IMR-90 (cell line): Measurements from ENCODE around the gene CXCR2. TPM values are rescaled to one million over a fixed set of nuclear protein-coding genes. Genes with fewer than 3 reads are reported as not detected.

Experiments used
- ATAC-seq: fragments of 200-7000 bp; cut with Tn5 transposase; 2 replicates; pipeline ENCODE4 v1.9.1; 2020; ENCODE audit warnings: low read depth, mild to moderate bottlenecking, moderate library complexity
- BruUV-seq: library from RNA; stranded (reverse); fragments of 400-500 nt; replicated peaks from 2 replicates; lab custom pipeline; 2021; lab: Mats Ljungman, UMichigan
- CTCF ChIA-PET: fragments of 300-600 bp; formaldehyde crosslinking; extraction: SDS; loops from one replicate; lab custom pipeline; 2021; ENCODE audit warnings: antibody characterized with exemption; lab: Yijun Ruan, JAX
- POLR2A ChIA-PET: fragments of 300-600 bp; sonication (Branson Sonifier 250); formaldehyde crosslinking; loops from one replicate; lab custom pipeline; 2022; ENCODE audit warnings: antibody characterized with exemption; ENCODE audit not compliant: unreplicated experiment; lab: Charles Lee
- DNase-seq: peaks from one replicate; pipeline ENCODE4 v3.0.0; 2013
- H2AFZ ChIP-seq: replicated peaks from 2 replicates; pipeline ENCODE3; 2013; ENCODE audit warnings: low read length, mild to moderate bottlenecking; ENCODE audit not compliant: poor library complexity
- H2AK5ac ChIP-seq: 2 replicates; pipeline ENCODE4 v1.6.1; 2013; ENCODE audit warnings: low read depth, low read length, inconsistent platforms
- H2AK9ac ChIP-seq: replicated peaks from 2 replicates; pipeline ENCODE3; 2013; ENCODE audit warnings: mild to moderate bottlenecking, low read depth, low read length, moderate library complexity; ENCODE audit not compliant: poor library complexity
- H2BK120ac ChIP-seq: 2 replicates; pipeline ENCODE4 v1.6.1; 2013; ENCODE audit warnings: low read depth, low read length, inconsistent platforms
- H2BK15ac ChIP-seq: 3 replicates; pipeline ENCODE4 v1.6.1; 2013; ENCODE audit warnings: low read depth, low read length, inconsistent platforms
- H2BK20ac ChIP-seq: 2 replicates; pipeline ENCODE4 v1.6.1; 2013; ENCODE audit warnings: low read depth, mild to moderate bottlenecking, inconsistent platforms, low read length, moderate library complexity
- H2BK5ac ChIP-seq: 2 replicates; pipeline ENCODE4 v1.6.1; 2013; ENCODE audit warnings: mild to moderate bottlenecking, low read depth, low read length, inconsistent platforms; ENCODE audit not compliant: poor library complexity, severe bottlenecking
- H3K14ac ChIP-seq: replicated peaks from 2 replicates; pipeline ENCODE4 v1.6.1; 2013; ENCODE audit warnings: low read depth, low read length, inconsistent platforms
- H3K18ac ChIP-seq: 2 replicates; pipeline ENCODE4 v1.6.1; 2013; ENCODE audit warnings: low read depth, low read length, control low read depth
- H3K23ac ChIP-seq: 2 replicates; pipeline ENCODE4 v1.6.1; 2013; ENCODE audit warnings: low read depth, low read length, inconsistent platforms
- H3K27ac ChIP-seq: 2 replicates; pipeline ENCODE4 v1.5.1; 2013; ENCODE audit warnings: mild to moderate bottlenecking, control low read depth, low read length; ENCODE audit not compliant: insufficient read depth
- H3K27me3 ChIP-seq: 2 replicates; pipeline ENCODE4 v1.6.1; 2013; ENCODE audit warnings: low read length; ENCODE audit not compliant: control insufficient read depth, insufficient read depth
- H3K36me3 ChIP-seq: 2 replicates; pipeline ENCODE4 v1.6.1; 2013; ENCODE audit warnings: low read length, mixed read lengths; ENCODE audit not compliant: control insufficient read depth, insufficient read depth
- H3K4ac ChIP-seq: 2 replicates; pipeline ENCODE4 v1.6.1; 2013; ENCODE audit warnings: low read depth, low read length, inconsistent platforms
- H3K4me1 ChIP-seq: 2 replicates; pipeline ENCODE4 v1.6.1; 2013; ENCODE audit warnings: low read length, mixed read lengths; ENCODE audit not compliant: control insufficient read depth, insufficient read depth
- H3K4me2 ChIP-seq: 2 replicates; pipeline ENCODE4 v1.6.1; 2013; ENCODE audit warnings: low read depth, mild to moderate bottlenecking, control low read depth, low read length, moderate library complexity
- H3K4me3 ChIP-seq: 2 replicates; pipeline ENCODE4 v1.5.1; 2013; ENCODE audit warnings: low read depth, mild to moderate bottlenecking, control low read depth, low read length, moderate library complexity; ENCODE audit not compliant: insufficient read depth
- H3K56ac ChIP-seq: 2 replicates; pipeline ENCODE4 v1.6.1; 2013; ENCODE audit warnings: low read length, inconsistent platforms; ENCODE audit not compliant: insufficient read depth; ENCODE audit errors: extremely low read depth
- H3K79me1 ChIP-seq, 2 experiments: 2 replicates each; pipeline ENCODE4 v1.6.1; 2013; ENCODE audit warnings: low read length in 2 of 2, inconsistent platforms in 1 of 2, low read depth in 1 of 2
- H3K9ac ChIP-seq: 2 replicates; pipeline ENCODE4 v1.6.1; 2013; ENCODE audit warnings: low read depth, low read length, control low read depth
- H3K9me1 ChIP-seq: 2 replicates; pipeline ENCODE4 v1.6.1; 2013; ENCODE audit warnings: low read length, inconsistent platforms; ENCODE audit not compliant: insufficient read depth
- H3K9me3 ChIP-seq: 2 replicates; pipeline ENCODE4 v1.6.1; 2013; ENCODE audit warnings: low read length; ENCODE audit not compliant: control insufficient read depth, insufficient read depth
- H4K20me1 ChIP-seq: 2 replicates; pipeline ENCODE4 v1.6.1; 2013; ENCODE audit warnings: low read length, inconsistent platforms; ENCODE audit not compliant: insufficient read depth
- H4K5ac ChIP-seq: 2 replicates; pipeline ENCODE4 v1.6.1; 2013; ENCODE audit warnings: mild to moderate bottlenecking, low read depth, low read length, control low read depth
- H4K8ac ChIP-seq, 2 experiments: 2 replicates each; pipeline ENCODE4 v1.6.1; 2013; ENCODE audit warnings: low read depth in 2 of 2, low read length in 2 of 2, control low read depth in 1 of 2, inconsistent platforms in 1 of 2
- H4K91ac ChIP-seq: 2 replicates; pipeline ENCODE4 v1.6.1; 2013; ENCODE audit warnings: low read depth, low read length, inconsistent platforms; ENCODE audit not compliant: insufficient read depth
- BHLHE40 ChIP-seq: fragments of 150-350 bp; IDR thresholded peaks from 2 replicates; pipeline ENCODE4 v1.6.1; 2016; ENCODE audit warnings: mild to moderate bottlenecking, low read depth, low read length
- WGBS, 2 experiments: methylation state at CpG; one replicate each; pipeline versions ENCODE4 v1.1.5 to v1.1.7; 2013; ENCODE audit warnings: missing lambda C conversion rate in 2 of 2; ENCODE audit not compliant: insufficient read length in 1 of 2; ENCODE audit errors: extremely low coverage in 2 of 2; 5-methylcytosine and 5-hydroxymethylcytosine counted together
- dilution Hi-C: fragments of 300-500 bp; cut with HindIII; formaldehyde crosslinking; loops from one replicate; pipeline ENCODE4 v1.14.3; 2018; ENCODE audit warnings: low sequenced_read_pairs; ENCODE audit not compliant: unreplicated experiment
- in situ Hi-C: fragments of 300-500 bp; cut with MboI; formaldehyde crosslinking; loops from 3 replicates; pipeline ENCODE4 v1.14.3; 2019; ENCODE audit warnings: low sequenced_read_pairs, inconsistent platforms, mixed read lengths
- intact Hi-C: fragments of 100-400 bp; cut with micrococcal nuclease; formaldehyde crosslinking; loops from 2 replicates; pipeline ENCODE4 v1.10.0; 2022
- polyA plus RNA-seq, 3 experiments: library from polyadenylated mRNA; depleted of rRNA; stranded (reverse); fragments of >200 nt; gene quantifications; 2 replicates each; pipeline ENCODE4 v1.2.3, GENCODE V29; 2012; ENCODE audit warnings: low replicate concordance in 1 of 3
- total RNA-seq: library from RNA; depleted of rRNA; stranded (reverse); fragments of >200 nt; gene quantifications from 2 replicates; pipeline ENCODE4 v1.2.3, GENCODE V29; 2012

The CXCR2 gene
- total and polyA plus RNA-seq, 2 of the 4 experiments (the other 2 are of a cell fraction), result not detected

DNA sequence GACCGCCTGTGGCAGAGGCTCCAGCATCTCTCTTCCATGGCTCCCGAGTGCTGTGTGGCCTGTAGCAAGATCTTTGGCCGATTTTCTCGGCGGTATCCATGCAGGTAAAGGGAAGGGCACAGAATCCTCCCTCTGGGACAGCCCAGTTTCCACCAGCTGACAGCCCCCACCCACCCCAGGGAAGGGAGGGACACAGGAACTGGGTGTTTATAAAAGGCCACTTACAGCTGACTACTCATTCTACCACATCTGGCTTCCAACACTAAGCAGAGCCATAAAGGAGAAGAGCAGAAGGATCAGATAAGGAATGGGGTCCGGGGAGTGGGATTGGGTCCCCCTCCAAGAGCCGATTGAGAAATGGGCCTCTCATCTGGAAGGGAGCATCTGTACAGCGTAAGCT, 36.6 kb upstream of the CXCR2 start:
- H3K4ac ChIP-seq, result no peak overlapping the region
- no peak overlapping the region for H3K14ac ChIP-seq
- WGBS, 2 experiments, result no CpG with 5 or more reads among the region's 8 CpGs
- H3K27ac ChIP-seq, result no peak overlapping the region
- no peak overlapping the region for H2AK9ac ChIP-seq
- H3K56ac ChIP-seq, result no peak overlapping the region
- no peaks in the 10 kb centered on the region for H3K9me1 ChIP-seq
- no peaks in the 10 kb centered on the region for H3K79me1 ChIP-seq
- H3K27me3 ChIP-seq, result peaks cover 48% of the 10 kb centered on the region
- ChIA-PET POLR2A (no interaction called here), CTCF (no interaction called here)
- H4K91ac ChIP-seq, result no peak overlapping the region
- no peaks in the 10 kb centered on the region for H4K20me1 ChIP-seq
- no peak overlapping the region for H2BK15ac ChIP-seq
- H2BK5ac ChIP-seq, result no peak overlapping the region
- no peak overlapping the region for H2BK20ac ChIP-seq
- DNase-seq, result no peak
- no peaks in the 10 kb centered on the region for H3K36me3 ChIP-seq
- dilution Hi-C loops (no loop called here), intact Hi-C loops (no loop called here), in situ Hi-C loops (no loop called here)
- H3K9me3 ChIP-seq, result peaks cover 9% of the 10 kb centered on the region
- H4K5ac ChIP-seq, result no peak overlapping the region
- H3K18ac ChIP-seq, result no peak overlapping the region
- H3K9ac ChIP-seq, result no peak overlapping the region
- no peak overlapping the region for H2AK5ac ChIP-seq
- no peak for ATAC-seq
- BruUV-seq, result no TSS peak
- H2AFZ ChIP-seq, result no peak overlapping the region
- TF ChIP-seq BHLHE40, result no peak
- H3K4me1 ChIP-seq, result no peaks in the 10 kb centered on the region
- H3K4me3 ChIP-seq, result no peak overlapping the region
- no peak overlapping the region for H2BK120ac ChIP-seq
- no peak overlapping the region for H3K4me2 ChIP-seq
- no peak overlapping the region for H3K23ac ChIP-seq
- no peak overlapping the region for H4K8ac ChIP-seq
